Loucy (cell line): ENCODE results near the gene HDAC11.
"Not testable (repeated sequence)": the region's sequence is repeated elsewhere in the genome, so short reads cannot be mapped to it uniquely, and the experiment has no call there.

Experiments used
- EZH2phosphoT487 ChIP-seq: fragments of 200-600 bp; IDR thresholded peaks from 2 replicates; pipeline ENCODE4 v1.6.1; 2018; ENCODE audit warnings: antibody characterized with exemption, mild to moderate bottlenecking, moderate library complexity, borderline replicate concordance
- TF ChIP-seq, protein P1 (sequence below): fragments of 200-600 bp; sonication (generic); conservative IDR thresholded peaks from 2 replicates; pipeline ENCODE4 v1.5.1; 2014; ENCODE audit warnings: mild to moderate bottlenecking, antibody characterized with exemption, low read length

DNA sequence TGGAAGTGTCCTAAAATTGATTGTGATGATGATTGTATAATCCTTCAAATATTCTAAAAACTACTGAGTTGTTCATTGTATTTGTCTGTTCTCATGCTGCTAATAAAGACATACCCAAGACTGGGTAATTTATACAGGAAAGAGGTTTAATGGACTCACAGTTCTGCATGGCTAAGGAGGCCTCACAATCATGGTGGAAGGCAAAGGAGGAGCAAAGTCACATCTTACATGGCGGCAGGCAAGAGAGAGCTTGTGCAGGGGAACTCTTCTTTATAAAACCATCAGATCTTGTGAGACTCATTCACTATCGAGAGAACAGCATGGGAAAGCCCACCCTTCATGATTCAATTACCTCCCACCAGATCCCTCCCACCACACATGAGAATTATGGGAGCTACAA is 41.6 kb downstream of the HDAC11 start:
- TF ChIP-seq, protein P1, sequence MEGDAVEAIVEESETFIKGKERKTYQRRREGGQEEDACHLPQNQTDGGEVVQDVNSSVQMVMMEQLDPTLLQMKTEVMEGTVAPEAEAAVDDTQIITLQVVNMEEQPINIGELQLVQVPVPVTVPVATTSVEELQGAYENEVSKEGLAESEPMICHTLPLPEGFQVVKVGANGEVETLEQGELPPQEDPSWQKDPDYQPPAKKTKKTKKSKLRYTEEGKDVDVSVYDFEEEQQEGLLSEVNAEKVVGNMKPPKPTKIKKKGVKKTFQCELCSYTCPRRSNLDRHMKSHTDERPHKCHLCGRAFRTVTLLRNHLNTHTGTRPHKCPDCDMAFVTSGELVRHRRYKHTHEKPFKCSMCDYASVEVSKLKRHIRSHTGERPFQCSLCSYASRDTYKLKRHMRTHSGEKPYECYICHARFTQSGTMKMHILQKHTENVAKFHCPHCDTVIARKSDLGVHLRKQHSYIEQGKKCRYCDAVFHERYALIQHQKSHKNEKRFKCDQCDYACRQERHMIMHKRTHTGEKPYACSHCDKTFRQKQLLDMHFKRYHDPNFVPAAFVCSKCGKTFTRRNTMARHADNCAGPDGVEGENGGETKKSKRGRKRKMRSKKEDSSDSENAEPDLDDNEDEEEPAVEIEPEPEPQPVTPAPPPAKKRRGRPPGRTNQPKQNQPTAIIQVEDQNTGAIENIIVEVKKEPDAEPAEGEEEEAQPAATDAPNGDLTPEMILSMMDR = not testable (repeated sequence)
- TF ChIP-seq EZH2phosphoT487 = not testable (repeated sequence)
